Peyer's patch (tissue), 4 donors: ENCODE measurements around the gene CENPO. TPM values are rescaled to one million over a fixed set of nuclear protein-coding genes. Genes with fewer than 3 reads are reported as not detected.
A peak's percentile ranks its signal among the peaks of the same experiment; 100 is the strongest.

Experiments used
- DNase-seq, 3 donors: peaks; one replicate each; pipeline ENCODE4 v3.0.0-alpha.2; 2017 to 2019
- H3K27ac ChIP-seq, 4 donors: fragments of 200-600 bp; sonication (generic); one replicate each; pipeline ENCODE4 v1.5.1; 2016 to 2019
- H3K27me3 ChIP-seq, 2 donors: fragments of 200-600 bp; sonication (generic); one replicate each; pipeline ENCODE4 v1.5.1; 2019
- H3K36me3 ChIP-seq, 3 donors: fragments of 200-600 bp; sonication (generic); one replicate each; pipeline ENCODE4 v1.5.1; 2016 to 2019
- H3K4me1 ChIP-seq, 4 donors: fragments of 200-600 bp; sonication (generic); one replicate each; pipeline ENCODE4 v1.5.1; 2016 to 2019
- H3K4me3 ChIP-seq, 4 donors: fragments of 200-600 bp; sonication (generic); 1 replicate in 3 of 4; 2 replicates in 1 of 4; pipeline ENCODE4 v1.5.1; 2016 to 2019; ENCODE audit warnings: mild to moderate bottlenecking in 1 of 4
- H3K9me3 ChIP-seq, 4 donors: fragments of 200-600 bp; sonication (generic); one replicate each; pipeline ENCODE4 v1.5.1; 2016 to 2019; ENCODE audit warnings: mild to moderate bottlenecking in 1 of 4
- CTCF ChIP-seq, 6 experiments: fragments of 450-650 bp in 4 of 6; fragments of 200-600 bp in 2 of 6; sonication (generic) in 1 of 6; IDR thresholded peaks; one replicate each; pipeline ENCODE4 v1.5.1; 2017 to 2019; ENCODE audit warnings: antibody characterized with exemption in 6 of 6, mild to moderate bottlenecking in 3 of 6, moderate library complexity in 1 of 6
- POLR2A ChIP-seq, 2 donors: fragments of 450-650 bp; IDR thresholded peaks; one replicate each; pipeline ENCODE4 v1.5.1; 2017; ENCODE audit warnings: antibody characterized with exemption in 2 of 2, mild to moderate bottlenecking in 2 of 2, moderate library complexity in 2 of 2
- total RNA-seq, 4 donors: library from RNA; depleted of rRNA; stranded (reverse); fragments of >200 nt; gene quantifications; one replicate each; pipeline ENCODE4 v1.1.0, GENCODE V29; 2016

The CENPO gene
- total RNA-seq, 4 donors from 2014 or later: 8.5 to 10.7 (median 10.0) TPM

DNA sequence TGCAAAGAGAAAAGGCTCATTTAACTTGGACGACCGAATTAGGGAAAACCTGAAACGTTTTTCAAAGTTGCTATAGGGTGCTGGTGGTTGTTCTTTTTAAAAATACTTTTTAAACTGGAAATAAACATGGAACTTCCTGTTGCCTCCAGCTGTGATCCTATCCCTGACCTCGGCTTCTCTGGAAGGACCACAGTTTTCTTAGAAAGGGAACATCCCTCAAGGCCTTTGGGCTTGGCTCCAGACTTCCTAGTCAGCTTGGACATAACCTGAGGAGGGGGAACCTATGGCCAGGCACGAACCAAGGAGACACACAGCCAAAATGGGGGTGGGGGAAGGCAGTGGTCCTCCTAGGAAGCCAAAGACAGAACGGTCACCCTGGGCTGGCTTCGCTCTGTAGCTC, 57.7 kb downstream of the CENPO start:
- Histone ChIP-seq H3K4me1 (peaks cover 0 to 8% (median 0%) of the 10 kb centered on the region in 4 donors), H3K36me3 (no peaks in the 10 kb centered on the region), H3K4me3 (no peak overlapping the region), H3K9me3 (no peaks in the 10 kb centered on the region), H3K27me3 (no peaks in the 10 kb centered on the region), H3K27ac (peak overlapping the region in 2 of 4 donors; percentile 26 to 43)
- no peak for DNase-seq
- TF ChIP-seq CTCF (IDR thresholded peaks at IDR 0.05): no peak
- TF ChIP-seq POLR2A (IDR thresholded peaks at IDR 0.05): no peak

DNA sequence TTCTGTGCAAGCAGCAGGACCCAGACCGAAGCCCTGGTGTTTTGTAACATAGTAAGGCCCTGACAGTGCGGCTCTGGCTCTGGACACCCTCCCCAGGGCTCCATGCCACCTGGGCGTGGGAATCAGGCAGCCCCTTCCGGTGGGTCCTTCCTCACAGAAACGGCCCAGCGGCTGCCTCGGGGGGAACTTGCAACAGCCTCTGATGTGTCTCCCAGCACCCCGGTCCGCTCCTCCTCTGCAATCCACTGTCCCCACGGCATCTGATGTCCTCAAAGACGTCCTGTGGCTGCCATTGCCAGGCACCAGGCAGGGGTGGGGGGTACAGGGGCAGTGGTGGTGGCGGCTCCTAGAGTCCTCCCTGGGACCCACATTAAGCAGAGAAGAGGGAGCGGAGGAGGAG, 58.8 kb downstream of the CENPO start:
- Histone ChIP-seq H3K27ac (peak overlapping the region in 1 of 4 donors; percentile 35), H3K4me1 (peaks cover 0 to 11% (median 0%) of the 10 kb centered on the region in 4 donors), H3K36me3 (no peaks in the 10 kb centered on the region), H3K9me3 (no peaks in the 10 kb centered on the region), H3K27me3 (no peaks in the 10 kb centered on the region), H3K4me3 (no peak overlapping the region)
- peak in 1 of 3 donors; percentile 40 for DNase-seq
- TF ChIP-seq CTCF (IDR thresholded peaks at IDR 0.05) (no peak), POLR2A (IDR thresholded peaks at IDR 0.05) (no peak)

- TF ChIP-seq POLR2A (IDR thresholded peaks at IDR 0.05): no peak
- no peak for TF ChIP-seq CTCF (IDR thresholded peaks at IDR 0.05)
- Histone ChIP-seq H3K9me3 (no peaks in the 10 kb centered on the region), H3K4me1 (peaks cover 0 to 11% (median 0%) of the 10 kb centered on the region in 4 donors), H3K4me3 (no peak overlapping the region), H3K36me3 (no peaks in the 10 kb centered on the region), H3K27me3 (no peaks in the 10 kb centered on the region), H3K27ac (peak overlapping the region in 2 of 4 donors; percentile 17 to 35)
- DNase-seq: peak in 1 of 3 donors; percentile 40
These were observed 59.3 kb downstream of the CENPO start for GRCh38 chr2:24852431-24853020.

- Histone ChIP-seq H3K36me3 (no peaks in the 10 kb centered on the region), H3K9me3 (no peaks in the 10 kb centered on the region), H3K4me3 (no peak overlapping the region), H3K27me3 (no peaks in the 10 kb centered on the region), H3K27ac (no peak overlapping the region), H3K4me1 (peaks cover 0 to 11% (median 0%) of the 10 kb centered on the region in 4 donors)
- DNase-seq: no peak
- TF ChIP-seq POLR2A (IDR thresholded peaks at IDR 0.05): no peak
- no peak for TF ChIP-seq CTCF (IDR thresholded peaks at IDR 0.05)
These were observed 59.8 kb downstream of the CENPO start for GRCh38 chr2:24853046-24853445.

DNA sequence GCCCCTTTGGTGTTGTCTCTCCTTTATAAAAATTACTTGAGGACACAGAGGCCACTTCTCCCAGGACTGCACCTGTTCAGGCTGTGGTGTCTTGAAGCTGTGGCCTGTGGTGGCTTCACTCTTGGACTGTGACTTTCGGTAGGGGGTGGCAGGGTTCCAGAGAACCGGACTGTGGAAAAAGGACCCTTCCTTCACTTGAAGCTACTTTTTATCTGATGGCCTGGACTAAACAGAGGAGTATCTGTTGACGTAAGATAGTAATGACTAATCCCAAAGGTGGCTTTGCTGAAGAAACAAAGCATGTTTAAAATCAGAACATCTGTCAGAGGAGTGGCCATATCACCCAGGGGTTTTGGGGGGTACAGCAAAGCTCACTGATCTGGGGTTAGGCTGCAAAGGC, 60.8 kb downstream of the CENPO start:
- no peak for DNase-seq
- Histone ChIP-seq H3K36me3 (no peaks in the 10 kb centered on the region), H3K27me3 (no peaks in the 10 kb centered on the region), H3K4me3 (no peak overlapping the region), H3K4me1 (peaks cover 0 to 11% (median 0%) of the 10 kb centered on the region in 4 donors), H3K9me3 (no peaks in the 10 kb centered on the region), H3K27ac (peak overlapping the region in 2 of 4 donors; percentile 46 to 59)
- TF ChIP-seq CTCF (IDR thresholded peaks at IDR 0.05) (no peak), POLR2A (IDR thresholded peaks at IDR 0.05) (no peak)
